Hepatocyte (in vitro differentiated cells): ENCODE measurements around the gene TTL. TPM values are rescaled to one million over a fixed set of nuclear protein-coding genes. Genes with fewer than 3 reads are reported as not detected.

Experiments
- DNase-seq: peaks from one replicate; pipeline ENCODE4 v3.0.0-alpha.2; 2016; ENCODE audit warnings: low spot score
- H2AFZ ChIP-seq: fragments of 200-600 bp; sonication (generic); 2 replicates; pipeline ENCODE4 v1.6.0; 2016; ENCODE audit warnings: antibody characterized with exemption, mild to moderate bottlenecking
- H3K27ac ChIP-seq: fragments of 200-600 bp; sonication (generic); 2 replicates; pipeline ENCODE4 v1.5.1; 2016; ENCODE audit warnings: mild to moderate bottlenecking
- H3K27me3 ChIP-seq: fragments of 200-600 bp; sonication (generic); 2 replicates; pipeline ENCODE4 v1.6.1; 2016
- H3K36me3 ChIP-seq: fragments of 200-600 bp; sonication (generic); replicated peaks from 2 replicates; pipeline ENCODE4 v1.5.1; 2016; ENCODE audit warnings: low read depth; ENCODE audit not compliant: insufficient read depth
- H3K4me1 ChIP-seq: fragments of 200-600 bp; sonication (generic); 2 replicates; pipeline ENCODE4 v1.5.1; 2016; ENCODE audit warnings: mild to moderate bottlenecking, moderate library complexity; ENCODE audit not compliant: insufficient read depth
- H3K4me2 ChIP-seq: fragments of 200-600 bp; sonication (generic); 2 replicates; pipeline ENCODE4 v1.6.0; 2016
- H3K4me3 ChIP-seq: fragments of 200-600 bp; sonication (generic); 2 replicates; pipeline ENCODE4 v1.5.1; 2016; ENCODE audit warnings: mild to moderate bottlenecking
- H3K79me2 ChIP-seq: fragments of 200-600 bp; sonication (generic); 2 replicates; pipeline ENCODE4 v1.6.0; 2017; ENCODE audit warnings: mild to moderate bottlenecking
- H3K9me2 ChIP-seq: fragments of 200-600 bp; sonication (generic); replicated peaks from 2 replicates; pipeline ENCODE4 v1.6.0; 2017; ENCODE audit warnings: mild to moderate bottlenecking; ENCODE audit not compliant: insufficient read depth
- H3K9me3 ChIP-seq: fragments of 200-600 bp; sonication (generic); 2 replicates; pipeline ENCODE4 v1.5.1; 2016; ENCODE audit warnings: low read depth, mild to moderate bottlenecking
- H4K20me1 ChIP-seq: fragments of 200-600 bp; sonication (generic); 2 replicates; pipeline ENCODE4 v1.6.0; 2016; ENCODE audit warnings: mild to moderate bottlenecking; ENCODE audit not compliant: insufficient read depth, poor library complexity, severe bottlenecking
- CTCF ChIP-seq: fragments of 200-600 bp; sonication (generic); IDR thresholded peaks from 2 replicates; pipeline ENCODE4 v1.5.1; 2016; ENCODE audit warnings: antibody characterized with exemption, mild to moderate bottlenecking; ENCODE audit not compliant: poor library complexity
- EZH2 ChIP-seq: fragments of 200-600 bp; sonication (generic); IDR thresholded peaks from 2 replicates; pipeline ENCODE4 v1.6.1; 2016; ENCODE audit warnings: antibody characterized with exemption, mild to moderate bottlenecking, borderline replicate concordance
- EZH2phosphoT487 ChIP-seq: fragments of 200-600 bp; sonication (generic); IDR thresholded peaks from one replicate; pipeline ENCODE4 v1.6.1; 2018; ENCODE audit warnings: antibody characterized with exemption, mild to moderate bottlenecking, low read depth, moderate library complexity; ENCODE audit not compliant: unreplicated experiment, severe bottlenecking
- WGBS: methylation state at CpG from one replicate; pipeline ENCODE4 v1.1.6; 2016; ENCODE audit warnings: low lambda C conversion rate; ENCODE audit errors: missing lambda C conversion rate; 5-methylcytosine and 5-hydroxymethylcytosine counted together
- polyA plus RNA-seq: library from polyadenylated mRNA; unstranded; fragments of >200 nt; fragmentation: Nextera tagmentation; extraction: Ambion mirVana; gene quantifications from 2 replicates; pipeline ENCODE4 v1.2.1, GENCODE V29; 2016
- total RNA-seq: library from RNA; depleted of rRNA; stranded (reverse); fragments of >200 nt; gene quantifications from 2 replicates; pipeline ENCODE4 v1.2.3, GENCODE V29; 2014

The TTL gene
- total and polyA plus RNA-seq, 2 experiments from 2014 or later: 16.9 to 22.9 TPM

- peak overlapping the region; percentile 97 for H3K27ac ChIP-seq
- H2AFZ ChIP-seq: peak overlapping the region; percentile 90
- peaks cover 6% of the 10 kb centered on the region for H4K20me1 ChIP-seq
- no peaks in the 10 kb centered on the region for H3K36me3 ChIP-seq
- TF ChIP-seq EZH2phosphoT487: no peak
- TF ChIP-seq CTCF: no peak
- TF ChIP-seq EZH2: no peak
- peaks cover 37% of the 10 kb centered on the region for H3K79me2 ChIP-seq
- peak; percentile 73 for DNase-seq
- WGBS: 28% methylated on average over 29 of the region's 34 CpGs
- peak overlapping the region; percentile 72 for H3K4me2 ChIP-seq
- no peaks in the 10 kb centered on the region for H3K9me2 ChIP-seq
- no peaks in the 10 kb centered on the region for H3K27me3 ChIP-seq
- peak overlapping the region; percentile 69 for H3K4me3 ChIP-seq
- no peaks in the 10 kb centered on the region for H3K9me3 ChIP-seq
- peaks cover 10% of the 10 kb centered on the region for H3K4me1 ChIP-seq
Observed at GRCh38 chr2:112541315-112542122, 59.6 kb downstream of the TTL start.

- Histone ChIP-seq H3K9me2 (no peaks in the 10 kb centered on the region), H3K9me3 (no peaks in the 10 kb centered on the region), H3K4me2 (peak within 1 kb of the TSS; percentile 86), H3K27me3 (no peaks in the 10 kb centered on the region), H2AFZ (peak within 1 kb of the TSS; percentile 90), H3K27ac (peak within 1 kb of the TSS; percentile 97), H4K20me1 (peaks cover 6% of the 10 kb centered on the region), H3K79me2 (peaks cover 41% of the 10 kb centered on the region), H3K4me3 (peak within 1 kb of the TSS; percentile 69), H3K36me3 (no peaks in the 10 kb centered on the region), H3K4me1 (peaks cover 10% of the 10 kb centered on the region)
- DNase-seq: peak; percentile 88
- TF ChIP-seq CTCF (no peak), EZH2phosphoT487 (no peak), EZH2 (no peak)
- under 1% methylated on average over 67 of the region's 67 CpGs for WGBS
Observed at GRCh38 chr2:112542123-112542983, 60.4 kb downstream of the TTL start, which contains the start of gene POLR1B. Gene POLR1B (plus strand): TSS chr2:112542465. CDS start chr2:112542495, 30 bp downstream.

GRCh38 chr2:112542984-112543661 lies 61.2 kb downstream of the TTL start:
- Histone ChIP-seq H3K36me3 (no peaks in the 10 kb centered on the region), H3K4me2 (peak overlapping the region; percentile 86), H3K27ac (peak overlapping the region; percentile 97), H3K4me3 (peak overlapping the region; percentile 69), H4K20me1 (peaks cover 6% of the 10 kb centered on the region), H3K9me3 (no peaks in the 10 kb centered on the region), H3K9me2 (no peaks in the 10 kb centered on the region), H3K79me2 (peaks cover 41% of the 10 kb centered on the region), H3K4me1 (peaks cover 10% of the 10 kb centered on the region), H3K27me3 (no peaks in the 10 kb centered on the region), H2AFZ (peak overlapping the region; percentile 90)
- WGBS: 4% methylated on average over 18 of the region's 18 CpGs
- TF ChIP-seq EZH2 (no peak), CTCF (no peak), EZH2phosphoT487 (no peak)
- no peak for DNase-seq
